KOPT-K1 (cell line): Measurements from ENCODE around the gene PDCD4.

ENCODE experiments used
- H3K27ac ChIP-seq: fragments of 200-600 bp; sonication (generic); 2 replicates; pipeline ENCODE4 v1.5.1; 2016; ENCODE audit warnings: antibody characterized with exemption, mild to moderate bottlenecking, low read depth, low read length; ENCODE audit not compliant: poor library complexity, severe bottlenecking
- H3K36me3 ChIP-seq: fragments of 200-600 bp; sonication (generic); 2 replicates; pipeline ENCODE4 v1.5.1; 2017; ENCODE audit warnings: antibody characterized with exemption, mild to moderate bottlenecking, low read length, moderate library complexity; ENCODE audit not compliant: insufficient read depth
- H3K9me3 ChIP-seq: fragments of 200-600 bp; sonication (generic); 2 replicates; pipeline ENCODE4 v1.5.1; 2017; ENCODE audit warnings: antibody characterized with exemption, low read length, mild to moderate bottlenecking; ENCODE audit not compliant: insufficient read depth, poor library complexity, severe bottlenecking

PDCD4 gene

GRCh38 chr10:110836706-110837105 lies 35.0 kb upstream of the PDCD4 start:
- no peaks in the 10 kb centered on the region for H3K36me3 ChIP-seq
- H3K9me3 ChIP-seq, result no peaks in the 10 kb centered on the region
- no peak overlapping the region for H3K27ac ChIP-seq

GRCh38 chr10:110837418-110838171 lies 34.1 kb upstream of the PDCD4 start:
- no peak overlapping the region for H3K27ac ChIP-seq

GRCh38 chr10:110840225-110840922 lies 31.4 kb upstream of the PDCD4 start:
- Histone ChIP-seq H3K27ac (no peak overlapping the region), H3K9me3 (no peaks in the 10 kb centered on the region), H3K36me3 (no peaks in the 10 kb centered on the region)

More at GRCh38 chr10:110837418-110838171, 34.1 kb upstream of the PDCD4 start:
- H3K36me3 ChIP-seq, result no peaks in the 10 kb centered on the region
- no peaks in the 10 kb centered on the region for H3K9me3 ChIP-seq

GRCh38 chr10:110840923-110841428 lies 30.8 kb upstream of the PDCD4 start:
- H3K9me3 ChIP-seq, result no peaks in the 10 kb centered on the region
- no peaks in the 10 kb centered on the region for H3K36me3 ChIP-seq
- H3K27ac ChIP-seq, result no peak overlapping the region

- no peaks in the 10 kb centered on the region for H3K36me3 ChIP-seq
- H3K9me3 ChIP-seq, result no peaks in the 10 kb centered on the region
- H3K27ac ChIP-seq, result no peak overlapping the region
Measured at GRCh38 chr10:110841767-110842267, 29.9 kb upstream of the PDCD4 start.

- H3K27ac ChIP-seq, result no peak overlapping the region
Measured at GRCh38 chr10:110842326-110842904, 29.3 kb upstream of the PDCD4 start.

GRCh38 chr10:110843031-110843430 lies 28.7 kb upstream of the PDCD4 start:
- no peak overlapping the region for H3K27ac ChIP-seq
- H3K36me3 ChIP-seq, result no peaks in the 10 kb centered on the region
- H3K9me3 ChIP-seq, result no peaks in the 10 kb centered on the region

More at GRCh38 chr10:110842326-110842904, 29.3 kb upstream of the PDCD4 start:
- no peaks in the 10 kb centered on the region for H3K9me3 ChIP-seq
- no peaks in the 10 kb centered on the region for H3K36me3 ChIP-seq

- no peak overlapping the region for H3K27ac ChIP-seq
- no peaks in the 10 kb centered on the region for H3K36me3 ChIP-seq
- no peaks in the 10 kb centered on the region for H3K9me3 ChIP-seq
Measured at GRCh38 chr10:110843796-110844616, 27.7 kb upstream of the PDCD4 start.

- H3K9me3 ChIP-seq, result no peaks in the 10 kb centered on the region
- H3K36me3 ChIP-seq, result no peaks in the 10 kb centered on the region
- no peak overlapping the region for H3K27ac ChIP-seq
Measured at GRCh38 chr10:110844617-110844881, 27.2 kb upstream of the PDCD4 start.

- Histone ChIP-seq H3K9me3 (no peaks in the 10 kb centered on the region), H3K36me3 (no peaks in the 10 kb centered on the region), H3K27ac (no peak overlapping the region)
Measured at GRCh38 chr10:110845192-110845755, 26.5 kb upstream of the PDCD4 start.

GRCh38 chr10:110845756-110846620 lies 25.7 kb upstream of the PDCD4 start:
- Histone ChIP-seq H3K9me3 (no peaks in the 10 kb centered on the region), H3K36me3 (no peaks in the 10 kb centered on the region), H3K27ac (no peak overlapping the region)

GRCh38 chr10:110847374-110847773 lies 24.4 kb upstream of the PDCD4 start:
- Histone ChIP-seq H3K27ac (no peak overlapping the region), H3K36me3 (no peaks in the 10 kb centered on the region), H3K9me3 (no peaks in the 10 kb centered on the region)

- Histone ChIP-seq H3K9me3 (no peaks in the 10 kb centered on the region), H3K27ac (no peak overlapping the region), H3K36me3 (no peaks in the 10 kb centered on the region)
Measured at GRCh38 chr10:110848106-110848505, 23.6 kb upstream of the PDCD4 start.

- Histone ChIP-seq H3K27ac (no peak overlapping the region), H3K9me3 (no peaks in the 10 kb centered on the region), H3K36me3 (no peaks in the 10 kb centered on the region)
Measured at GRCh38 chr10:110850099-110850498, 21.6 kb upstream of the PDCD4 start.
